ENCODE measurements around the gene TBC1D22A. TPM values are rescaled to one million over a fixed set of nuclear protein-coding genes. Genes with fewer than 3 reads are reported as not detected.

The TBC1D22A gene
- total RNA-seq, 2 donors from 2014 or later, result 21.0 to 27.9 TPM

- Histone ChIP-seq H3K27me3 (ENCODE audit: control insufficient read depth, insufficient read depth, low read length, poor library complexity, severe bottlenecking) (no peaks in the 10 kb centered on the region), H3K36me3 (ENCODE audit: control insufficient read depth, insufficient read depth, low read length) (no peaks in the 10 kb centered on the region), H3K4me1 (ENCODE audit: control insufficient read depth, insufficient read depth, low read length) (peaks cover 18% of the 10 kb centered on the region), H3K9me3 (ENCODE audit: control insufficient read depth, low read length) (no peaks in the 10 kb centered on the region), H3K9ac (ENCODE audit: extremely low read depth, low read length, poor library complexity, severe bottlenecking) (peak overlapping the region; percentile 61), H3K27ac (ENCODE audit: low read depth, low read length) (peak overlapping the region; percentile 58), H3K4me3 (ENCODE audit: low read length) (peak overlapping the region; percentile 50)
- Mint-ChIP-seq H3K27ac (peak overlapping the region; percentile 96), H3K36me3 (ENCODE audit: low read depth) (peaks cover 5% of the 10 kb centered on the region), H3K4me3 (peak overlapping the region; percentile 4), H3K4me1 (peaks cover 38% of the 10 kb centered on the region), H3K27me3 (ENCODE audit: insufficient read depth) (no peaks in the 10 kb centered on the region), H3K9me3 (no peaks in the 10 kb centered on the region)
- WGBS, 2 experiments (ENCODE audit: insufficient coverage in 1 of 2, insufficient read length in 1 of 2), result 90 to 93% methylated on average over 15 to 24 of the region's 24 CpGs
- DNase-seq, result no peak
- TF ChIP-seq, protein P1, sequence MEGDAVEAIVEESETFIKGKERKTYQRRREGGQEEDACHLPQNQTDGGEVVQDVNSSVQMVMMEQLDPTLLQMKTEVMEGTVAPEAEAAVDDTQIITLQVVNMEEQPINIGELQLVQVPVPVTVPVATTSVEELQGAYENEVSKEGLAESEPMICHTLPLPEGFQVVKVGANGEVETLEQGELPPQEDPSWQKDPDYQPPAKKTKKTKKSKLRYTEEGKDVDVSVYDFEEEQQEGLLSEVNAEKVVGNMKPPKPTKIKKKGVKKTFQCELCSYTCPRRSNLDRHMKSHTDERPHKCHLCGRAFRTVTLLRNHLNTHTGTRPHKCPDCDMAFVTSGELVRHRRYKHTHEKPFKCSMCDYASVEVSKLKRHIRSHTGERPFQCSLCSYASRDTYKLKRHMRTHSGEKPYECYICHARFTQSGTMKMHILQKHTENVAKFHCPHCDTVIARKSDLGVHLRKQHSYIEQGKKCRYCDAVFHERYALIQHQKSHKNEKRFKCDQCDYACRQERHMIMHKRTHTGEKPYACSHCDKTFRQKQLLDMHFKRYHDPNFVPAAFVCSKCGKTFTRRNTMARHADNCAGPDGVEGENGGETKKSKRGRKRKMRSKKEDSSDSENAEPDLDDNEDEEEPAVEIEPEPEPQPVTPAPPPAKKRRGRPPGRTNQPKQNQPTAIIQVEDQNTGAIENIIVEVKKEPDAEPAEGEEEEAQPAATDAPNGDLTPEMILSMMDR (conservative IDR thresholded peaks at IDR 0.05), result no peak
Measured at GRCh38 chr22:46774253-46774979, 12.0 kb downstream of the TBC1D22A start.

DNA sequence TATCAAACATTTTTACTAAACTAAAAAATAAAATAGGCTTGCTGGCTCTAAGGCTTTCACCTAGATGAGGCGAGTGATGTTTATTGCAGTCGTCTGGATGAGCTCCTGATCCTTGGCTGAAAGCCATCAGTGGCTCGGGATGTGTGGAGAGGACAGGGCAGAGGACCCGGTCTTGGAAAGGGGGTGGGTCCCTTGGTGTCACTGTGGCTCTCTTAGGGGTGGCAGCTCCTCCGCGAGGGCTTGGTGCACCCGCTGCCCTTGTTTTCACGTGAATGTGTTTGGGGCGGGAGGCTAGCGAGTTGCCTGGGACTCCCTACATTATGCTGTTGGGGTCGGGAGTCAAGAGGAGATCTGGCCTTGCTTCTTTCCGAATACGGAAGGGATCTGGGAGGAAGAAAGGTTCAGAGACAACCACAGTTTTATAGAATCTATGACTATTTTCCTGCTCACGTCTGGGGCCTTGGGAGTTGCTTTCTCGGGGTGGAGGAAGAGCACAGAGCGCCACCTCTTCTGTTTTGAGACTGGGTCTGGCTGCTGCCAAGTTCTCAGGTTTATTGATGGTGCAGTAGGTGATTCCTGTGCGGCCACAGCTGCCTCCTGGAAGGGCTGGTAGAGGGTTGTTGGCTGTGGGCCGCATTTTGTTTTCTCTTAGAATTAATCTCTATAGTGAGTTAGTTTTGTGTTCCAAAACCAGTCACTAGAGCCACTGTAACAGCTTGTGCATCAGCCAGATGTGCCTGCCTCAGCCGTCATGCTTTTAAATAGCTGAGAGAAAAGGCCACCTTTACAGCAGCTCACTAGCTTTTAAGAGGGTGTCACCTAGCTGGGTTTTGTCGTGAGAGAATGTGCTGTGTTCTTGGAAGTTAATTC, 12.8 kb downstream of the TBC1D22A start:
- Histone ChIP-seq H3K27me3 (ENCODE audit: control insufficient read depth, insufficient read depth, low read length, poor library complexity, severe bottlenecking) (no peaks in the 10 kb centered on the region), H3K9ac (ENCODE audit: extremely low read depth, low read length, poor library complexity, severe bottlenecking) (no peak overlapping the region), H3K4me3 (ENCODE audit: low read length) (no peak overlapping the region), H3K36me3 (ENCODE audit: control insufficient read depth, insufficient read depth, low read length) (no peaks in the 10 kb centered on the region), H3K4me1 (ENCODE audit: control insufficient read depth, insufficient read depth, low read length) (peaks cover 18% of the 10 kb centered on the region), H3K27ac (ENCODE audit: low read depth, low read length) (no peak overlapping the region), H3K9me3 (ENCODE audit: control insufficient read depth, low read length) (no peaks in the 10 kb centered on the region)
- no peaks in the 10 kb centered on the region for H3K27me3 Mint-ChIP-seq (ENCODE audit: insufficient read depth)
- no peaks in the 10 kb centered on the region for H3K9me3 Mint-ChIP-seq
- 87 to 95% methylated on average over 7 to 20 of the region's 20 CpGs for WGBS, 2 experiments (ENCODE audit: insufficient coverage in 1 of 2, insufficient read length in 1 of 2)
- peak overlapping the region; percentile 96 for H3K27ac Mint-ChIP-seq
- H3K4me3 Mint-ChIP-seq, result peak overlapping the region; percentile 4
- TF ChIP-seq, protein P1 (conservative IDR thresholded peaks at IDR 0.05), result no peak
- DNase-seq, result no peak
- H3K4me1 Mint-ChIP-seq, result peaks cover 38% of the 10 kb centered on the region
- peaks cover 5% of the 10 kb centered on the region for H3K36me3 Mint-ChIP-seq (ENCODE audit: low read depth)

DNA sequence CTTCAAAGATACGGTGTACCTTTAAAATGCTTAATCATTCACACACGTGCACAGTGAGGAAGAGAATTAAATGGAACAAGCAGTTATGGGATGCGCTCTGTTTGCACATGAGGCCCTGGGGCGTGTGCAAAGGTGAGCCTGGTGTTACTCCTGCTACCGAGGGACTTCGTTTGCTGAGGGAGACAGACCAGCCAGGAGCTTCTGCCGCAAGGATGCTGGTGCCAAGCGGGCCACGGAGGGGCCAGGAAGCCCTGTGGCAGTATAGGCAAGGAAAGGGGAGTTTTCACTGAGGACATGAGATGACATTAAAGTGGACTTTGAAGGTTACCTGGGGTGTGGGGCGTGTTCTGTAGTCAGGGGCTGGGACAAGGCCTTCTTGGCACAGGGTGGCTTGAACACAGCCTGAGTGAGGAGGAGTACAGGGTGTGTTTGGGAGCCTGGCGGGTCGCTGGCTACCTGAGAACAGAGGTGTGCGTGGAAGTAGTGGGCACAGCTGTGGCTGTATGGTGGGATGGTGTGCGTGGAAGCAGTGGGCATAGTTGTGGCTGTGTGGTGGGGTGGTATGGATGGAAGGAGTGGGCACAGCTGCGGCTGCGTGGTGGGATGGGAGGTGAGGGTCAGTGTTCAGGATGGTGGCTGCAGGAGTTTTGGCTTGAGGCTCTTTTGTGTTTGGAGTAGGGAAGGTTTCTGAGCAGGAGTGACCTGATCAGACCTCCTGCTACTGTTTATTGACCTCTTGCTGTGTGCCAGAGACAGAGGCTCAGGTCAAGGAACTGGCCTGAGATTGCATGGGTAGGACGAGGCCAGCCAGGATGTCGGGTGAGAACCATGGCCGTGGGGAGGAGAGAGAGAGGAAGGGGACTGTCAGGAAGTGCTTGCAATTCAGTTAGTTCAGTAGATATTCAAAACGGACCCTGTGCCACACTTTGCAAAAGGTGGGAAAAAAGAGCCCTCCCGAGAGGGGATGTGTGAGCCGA, 13.7 kb downstream of the TBC1D22A start:
- Mint-ChIP-seq H3K4me3 (peak overlapping the region; percentile 13), H3K9me3 (no peaks in the 10 kb centered on the region), H3K27me3 (ENCODE audit: insufficient read depth) (no peaks in the 10 kb centered on the region), H3K27ac (peak overlapping the region; percentile 96), H3K4me1 (peaks cover 38% of the 10 kb centered on the region), H3K36me3 (ENCODE audit: low read depth) (peaks cover 5% of the 10 kb centered on the region)
- no peaks in the 10 kb centered on the region for H3K9me3 ChIP-seq (ENCODE audit: control insufficient read depth, low read length)
- no peaks in the 10 kb centered on the region for H3K27me3 ChIP-seq (ENCODE audit: control insufficient read depth, insufficient read depth, low read length, poor library complexity, severe bottlenecking)
- 92 to 96% methylated on average over 13 to 22 of the region's 22 CpGs for WGBS, 2 experiments (ENCODE audit: insufficient coverage in 1 of 2, insufficient read length in 1 of 2)
- H3K36me3 ChIP-seq (ENCODE audit: control insufficient read depth, insufficient read depth, low read length), result no peaks in the 10 kb centered on the region
- TF ChIP-seq, protein P1 (conservative IDR thresholded peaks at IDR 0.05), result no peak
- no peak for DNase-seq
- H3K27ac ChIP-seq (ENCODE audit: low read depth, low read length), result no peak overlapping the region
- no peak overlapping the region for H3K4me3 ChIP-seq (ENCODE audit: low read length)
- H3K9ac ChIP-seq (ENCODE audit: extremely low read depth, low read length, poor library complexity, severe bottlenecking), result no peak overlapping the region
- peaks cover 18% of the 10 kb centered on the region for H3K4me1 ChIP-seq (ENCODE audit: control insufficient read depth, insufficient read depth, low read length)

Data from endodermal cell (in vitro differentiated cells).